GM18907 (cell line): ENCODE data around the gene LIF.

ENCODE experiments used
- ATAC-seq: cut with Tn5 transposase; IDR thresholded peaks from one replicate; pipeline ENCODE4 v1.9.1; 2021; ENCODE audit warnings: mild to moderate bottlenecking, moderate library complexity; ENCODE audit not compliant: unreplicated experiment

LIF gene

GRCh38 chr22:30284666-30285065, 38.1 kb upstream of the LIF start:
- ATAC-seq, result no peak

- no peak for ATAC-seq
Observed at GRCh38 chr22:30284172-30284571, 37.6 kb upstream of the LIF start.

GRCh38 chr22:30283342-30283741, 36.8 kb upstream of the LIF start:
- no peak for ATAC-seq

DNA sequence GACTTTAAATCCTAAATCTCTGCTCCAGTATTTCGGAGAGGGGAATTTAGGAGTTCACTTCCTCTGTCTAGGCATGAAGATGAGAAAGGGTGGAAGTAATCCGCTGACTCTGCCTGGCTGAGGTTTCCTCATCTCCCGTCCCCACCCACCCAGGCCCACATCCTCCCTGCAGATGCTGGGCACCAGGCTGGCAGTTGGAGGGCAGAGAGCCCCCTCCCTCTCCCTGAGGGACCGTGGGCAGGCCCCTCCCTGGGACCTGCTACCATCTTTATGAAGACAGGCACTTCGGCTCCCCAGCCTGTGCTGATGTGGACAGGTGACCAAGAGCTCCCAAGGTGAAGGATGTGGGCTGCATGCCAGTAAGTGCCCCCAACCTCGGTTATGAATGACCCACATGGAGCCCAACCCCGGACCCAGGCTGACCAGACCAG, 36.1 kb upstream of the LIF start:
- ATAC-seq, result no peak

DNA sequence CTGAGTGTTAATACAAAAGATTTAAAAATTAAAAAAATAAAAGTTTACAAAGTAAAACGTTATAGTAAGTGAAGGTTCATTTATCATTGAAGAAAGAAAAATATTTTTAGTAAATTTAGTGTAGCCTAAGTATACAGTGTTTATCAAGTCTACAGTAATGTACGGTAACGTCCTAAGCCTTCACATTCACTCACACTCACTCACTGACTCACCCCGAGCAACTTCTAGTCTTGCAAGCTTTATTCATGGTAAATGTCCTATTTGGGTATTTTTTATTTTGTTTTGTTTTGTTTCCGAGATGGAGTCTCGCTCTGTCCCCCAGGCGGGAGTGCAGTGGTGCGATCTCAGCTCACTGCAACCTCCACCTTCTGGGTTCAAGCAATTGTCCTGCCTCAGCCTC, 33.9 kb upstream of the LIF start:
- no peak for ATAC-seq

DNA sequence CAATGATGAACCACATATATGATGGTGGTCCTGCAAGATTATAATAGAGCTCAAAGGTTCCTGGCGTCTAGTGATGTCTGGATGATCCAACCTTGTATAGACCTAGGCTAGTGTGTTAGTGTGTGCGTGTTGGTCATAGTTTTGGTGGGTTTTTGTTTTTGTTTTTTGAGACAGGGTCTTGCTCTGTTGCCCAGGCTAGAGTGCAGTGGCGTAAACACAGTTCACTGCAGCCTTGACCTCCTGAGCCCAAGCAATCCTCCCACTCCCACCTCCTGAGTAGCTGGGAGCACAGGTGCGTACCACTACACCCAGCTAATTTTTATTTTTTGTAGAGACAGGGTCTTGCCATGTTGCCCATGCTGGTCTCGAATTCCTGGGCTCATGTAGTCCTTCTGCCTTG, 33.4 kb upstream of the LIF start:
- no peak for ATAC-seq

DNA sequence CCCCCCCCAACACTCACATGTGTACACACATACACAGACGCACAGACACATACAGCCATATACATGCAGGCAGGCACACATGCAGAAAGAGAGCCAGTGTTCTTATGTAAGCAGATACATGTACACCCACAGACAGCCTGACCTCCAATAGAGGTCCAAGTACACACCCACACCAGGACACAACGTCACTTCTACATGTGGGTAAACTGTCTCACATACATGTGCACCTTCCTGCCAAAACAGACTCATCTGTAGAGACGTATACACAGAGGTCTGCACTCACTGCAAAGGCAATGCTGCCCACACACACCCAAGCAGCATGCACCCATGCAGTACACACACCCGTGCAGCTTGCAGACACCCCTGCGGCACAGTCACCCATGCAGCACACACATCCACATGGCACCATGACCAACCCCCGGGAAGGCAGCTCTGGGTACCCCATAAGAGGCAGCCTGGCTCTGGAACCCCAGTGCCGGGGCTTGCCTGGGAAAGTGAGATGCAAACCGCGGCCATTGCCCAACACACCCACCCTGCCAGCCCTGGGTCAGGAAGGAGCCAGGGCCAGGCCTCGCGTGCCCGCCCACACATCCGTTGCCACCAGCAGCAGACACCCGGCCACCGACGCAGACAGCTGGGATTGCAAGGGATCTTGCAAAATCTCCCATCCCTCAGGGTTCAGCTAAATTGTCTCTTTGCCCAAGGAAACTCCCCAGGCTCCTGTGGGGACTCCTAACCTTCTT, 32.7 kb upstream of the LIF start:
- ATAC-seq, result no peak

- ATAC-seq, result no peak
Observed at GRCh38 chr22:30277547-30278344, 31.2 kb upstream of the LIF start.

- ATAC-seq, result no peak
Observed at GRCh38 chr22:30276039-30276438, 29.5 kb upstream of the LIF start.

DNA sequence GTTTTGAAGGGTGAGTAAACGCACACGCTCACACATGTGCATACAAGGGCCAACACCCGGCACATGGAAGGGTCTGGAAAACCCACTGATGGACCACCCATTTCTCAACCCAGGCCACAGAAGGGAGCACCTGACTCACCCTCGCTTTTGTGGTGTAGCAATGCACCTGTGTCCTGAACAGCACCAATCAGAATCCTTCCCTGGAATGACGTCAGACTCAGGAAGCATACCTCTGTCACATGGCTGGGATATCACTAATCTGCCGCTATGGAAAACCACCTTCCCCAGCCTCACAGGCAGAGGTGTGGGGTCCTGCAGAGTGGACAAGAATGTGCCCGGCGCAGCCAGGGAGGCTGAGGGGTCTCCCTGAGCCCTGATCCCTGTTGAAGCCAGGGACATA, 29.1 kb upstream of the LIF start:
- ATAC-seq, result no peak

DNA sequence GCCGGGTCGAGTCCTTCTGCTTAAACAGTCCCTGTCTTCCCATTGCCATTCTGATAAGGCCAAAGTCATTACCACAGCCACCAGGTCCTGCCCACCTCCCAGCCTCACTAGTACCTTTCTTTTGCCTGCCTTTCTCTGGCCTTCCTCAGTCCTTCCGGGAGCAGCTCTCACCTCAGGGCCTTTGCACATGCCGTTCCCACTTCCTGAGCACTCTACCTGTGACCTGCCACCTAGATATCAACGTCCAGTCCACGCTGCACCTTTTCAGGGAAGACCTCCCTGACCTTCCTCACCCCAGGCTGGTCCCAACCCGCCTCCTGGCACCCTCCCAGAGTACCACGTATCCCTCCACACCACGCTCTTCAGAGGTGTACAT, 27.9 kb upstream of the LIF start:
- no peak for ATAC-seq

GRCh38 chr22:30273711-30274436, 27.3 kb upstream of the LIF start:
- no peak for ATAC-seq

GRCh38 chr22:30272781-30273601, 26.4 kb upstream of the LIF start:
- ATAC-seq, result no peak

DNA sequence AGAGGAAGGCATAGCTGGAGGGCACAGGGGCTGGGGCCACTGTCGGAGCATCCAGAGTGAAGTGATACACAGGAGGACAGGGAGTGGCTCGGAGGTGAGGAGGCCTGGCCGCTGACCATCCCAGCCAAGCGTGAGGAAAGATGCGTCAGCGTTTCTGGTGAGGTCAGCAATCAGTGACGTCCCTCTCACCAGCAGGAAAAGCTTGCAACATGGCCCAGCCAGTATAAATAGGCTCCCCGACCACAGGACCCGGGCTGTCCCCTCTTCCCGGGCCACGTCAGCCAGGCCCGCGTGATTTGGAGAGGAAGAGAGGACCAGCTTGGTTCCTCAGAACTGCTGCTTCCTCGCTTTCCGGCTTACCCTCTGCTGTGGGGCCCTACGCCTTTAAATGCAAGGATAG, 24.3 kb upstream of the LIF start:
- no peak for ATAC-seq

GRCh38 chr22:30268331-30268730, 21.8 kb upstream of the LIF start:
- no peak for ATAC-seq

- ATAC-seq, result no peak
Observed at GRCh38 chr22:30267382-30268302, 21.1 kb upstream of the LIF start.

- ATAC-seq, result peak; percentile 33
Observed at GRCh38 chr22:30266445-30267381, 20.2 kb upstream of the LIF start, which contains the start of gene OSM. Gene OSM, minus strand, starts transcription at chr22:30266851. Its CDS starts 52 bp downstream, at chr22:30266799.

DNA sequence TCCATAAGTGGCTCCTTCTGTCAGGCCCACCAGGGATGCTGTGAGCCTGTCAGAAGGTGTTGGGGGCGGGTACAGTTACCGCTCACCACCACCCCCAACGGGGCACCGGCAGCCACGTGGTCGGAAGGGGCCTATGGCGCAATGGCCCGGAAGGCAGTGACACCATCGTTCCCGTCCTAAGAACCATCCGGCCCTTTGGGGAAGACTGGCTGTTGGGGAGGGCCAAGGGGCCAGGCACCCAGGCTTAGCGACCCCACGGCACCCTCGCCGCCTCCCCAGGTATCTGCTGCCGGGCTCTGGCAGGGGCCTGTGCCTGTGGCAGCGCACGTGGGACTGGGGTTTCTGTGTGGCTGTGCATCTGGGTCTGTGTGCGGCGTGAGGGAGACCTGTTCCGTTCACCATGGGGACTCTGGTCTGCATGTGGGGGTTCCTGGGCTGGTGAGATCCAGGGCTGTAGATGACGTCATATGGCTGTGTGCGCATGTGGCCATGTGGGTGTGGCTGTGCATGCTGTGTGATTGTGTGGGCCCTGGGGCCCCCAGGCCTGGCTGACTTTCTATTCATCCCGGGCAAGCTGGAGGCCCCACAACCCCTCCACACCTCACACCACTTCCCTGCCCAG, 19.4 kb upstream of the LIF start:
- ATAC-seq, result peak; percentile 49
